Activated CD4-positive, alpha-beta T cell treated with anti-CD3 and anti-CD28 coated beads, Interleukin-2, amount 50 U/mL, for 24 hours (primary cell): ENCODE measurements around the gene EIF3I.

Experiments
- DNase-seq, 2 donors: peaks; one replicate each; pipeline ENCODE4 v3.0.0-alpha.2; 2020; ENCODE audit warnings: low read depth in 1 of 2, low spot score in 1 of 2

The EIF3I gene

GRCh38 chr1:32198237-32199042 is 23.8 kb upstream of the EIF3I start:
- no peak for DNase-seq

- no peak for DNase-seq
These were observed 23.0 kb upstream of the EIF3I start for GRCh38 chr1:32199043-32199716.

DNA sequence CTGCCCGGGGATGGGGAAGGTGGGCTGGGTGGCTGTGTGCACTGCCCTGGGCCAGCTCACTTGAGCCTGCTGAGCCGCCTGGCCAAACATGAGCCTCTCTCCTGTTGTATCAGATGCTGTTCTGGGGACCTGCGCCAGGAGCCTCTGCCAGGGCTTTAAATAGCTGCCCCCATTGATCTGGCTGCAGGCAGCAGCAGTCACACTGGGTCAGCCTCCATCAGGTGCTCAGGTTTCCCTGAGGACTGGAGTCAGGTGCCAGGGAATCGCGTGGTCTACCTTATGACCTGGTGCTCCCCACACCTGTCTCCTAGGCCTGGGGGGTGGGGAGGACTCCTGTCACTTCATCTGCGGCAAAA is 22.5 kb upstream of the EIF3I start:
- no peak for DNase-seq

GRCh38 chr1:32200226-32201010 is 21.8 kb upstream of the EIF3I start, which contains the start of gene CCDC28B:
CCDC28B (plus strand) TSS chr1:32200595; CDS start chr1:32201936, 1,341 bp downstream.
- DNase-seq = peak in 1 of 2 donors; percentile 34

DNA sequence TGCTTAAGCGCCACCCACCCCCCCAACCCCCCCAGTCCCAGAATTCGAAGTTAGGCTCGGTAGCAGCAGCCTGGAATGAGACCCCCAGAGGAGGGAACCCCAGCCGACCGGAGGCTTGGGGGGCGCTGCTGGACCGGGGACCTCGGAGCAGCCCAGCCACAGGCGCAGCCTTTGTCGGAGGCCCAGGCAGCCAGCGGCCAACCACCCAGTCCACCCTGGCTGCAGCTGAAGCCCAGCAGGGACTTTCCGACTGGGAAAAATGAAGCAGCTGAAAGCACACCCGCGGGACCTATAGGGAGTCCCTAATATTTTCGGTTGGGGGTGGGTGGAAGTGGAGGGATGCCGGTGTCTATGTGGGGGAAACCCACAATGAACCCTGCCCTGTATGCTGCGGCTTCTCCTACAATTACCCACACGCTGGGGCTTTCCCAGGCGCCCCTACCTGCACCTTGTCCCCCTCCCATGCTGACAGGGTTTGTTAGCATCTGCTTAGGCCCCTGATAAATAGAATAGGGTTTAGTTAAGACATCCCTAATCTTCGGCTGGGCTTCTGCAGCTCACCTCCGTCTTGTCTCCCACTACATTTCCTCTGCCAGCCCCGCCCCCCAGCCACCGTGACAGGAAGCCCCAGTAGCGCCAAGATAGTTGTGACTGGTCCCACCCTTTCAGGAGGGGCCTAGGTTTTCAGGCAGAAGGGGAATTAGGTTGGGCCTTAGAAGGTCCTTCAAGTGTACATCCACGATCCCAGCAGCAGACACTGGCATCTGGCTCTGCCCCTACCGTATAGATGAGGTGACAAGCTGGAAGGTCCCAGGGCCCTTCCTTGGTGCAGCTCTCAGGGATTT is 21.0 kb upstream of the EIF3I start:
- DNase-seq = peak in 1 of 2 donors; percentile 70

DNA sequence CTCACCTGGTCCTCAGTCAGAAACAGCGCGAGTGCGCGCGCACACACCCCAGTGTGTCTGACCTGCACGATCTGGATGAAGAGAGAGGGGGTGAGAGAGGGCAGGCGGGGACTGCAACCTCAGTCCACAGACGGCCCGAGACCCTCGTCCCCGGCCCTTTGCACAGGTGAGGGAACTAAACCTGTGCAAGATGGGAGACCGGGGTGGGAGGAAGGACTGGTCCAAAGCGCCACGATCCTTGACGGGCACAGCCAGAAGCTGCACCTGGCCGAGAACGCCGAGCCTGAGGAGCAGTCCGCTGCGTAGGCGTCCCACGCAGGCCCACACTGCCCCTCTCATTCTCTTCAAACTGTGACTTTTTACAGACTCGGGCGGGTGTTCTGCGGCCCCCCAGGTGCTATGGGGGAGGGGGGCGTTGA is 17.3 kb upstream of the EIF3I start:
- no peak for DNase-seq

- DNase-seq = peak; percentile 61 to 76
These were observed 16.5 kb upstream of the EIF3I start, which contains the start of gene IQCC for GRCh38 chr1:32205401-32206370. IQCC (plus strand) TSS chr1:32205671; CDS start chr1:32205682, 11 bp downstream.

DNA sequence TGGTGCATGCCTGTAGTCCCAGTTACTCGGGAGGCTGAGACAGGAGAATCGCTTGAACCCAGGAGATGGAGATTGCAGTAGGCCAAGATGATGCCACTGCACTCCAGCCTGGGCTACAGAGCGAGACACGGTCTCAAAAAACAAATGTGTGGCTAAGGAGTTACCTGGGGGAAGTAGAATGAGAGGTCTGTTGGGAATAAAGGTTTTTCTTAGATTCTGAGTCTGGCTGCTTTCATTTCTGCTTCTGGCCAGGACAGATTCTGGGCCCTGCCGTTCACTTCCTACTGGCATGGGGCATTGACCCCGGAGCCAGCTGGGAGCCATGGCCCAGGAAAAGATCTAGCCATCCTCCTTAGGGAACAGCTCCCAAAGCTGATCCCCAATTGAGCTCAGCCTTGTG is 13.7 kb upstream of the EIF3I start:
- no peak for DNase-seq

GRCh38 chr1:32208891-32209328 is 13.3 kb upstream of the EIF3I start, which contains the start of gene DCDC2B:
DCDC2B (plus strand) TSS chr1:32209089; CDS start chr1:32209094, 5 bp downstream.
- DNase-seq = no peak

GRCh38 chr1:32215629-32216480 is 6.4 kb upstream of the EIF3I start:
- peak in 1 of 2 donors; percentile 55 for DNase-seq

GRCh38 chr1:32216566-32216965 is 5.6 kb upstream of the EIF3I start:
- DNase-seq = no peak

DNA sequence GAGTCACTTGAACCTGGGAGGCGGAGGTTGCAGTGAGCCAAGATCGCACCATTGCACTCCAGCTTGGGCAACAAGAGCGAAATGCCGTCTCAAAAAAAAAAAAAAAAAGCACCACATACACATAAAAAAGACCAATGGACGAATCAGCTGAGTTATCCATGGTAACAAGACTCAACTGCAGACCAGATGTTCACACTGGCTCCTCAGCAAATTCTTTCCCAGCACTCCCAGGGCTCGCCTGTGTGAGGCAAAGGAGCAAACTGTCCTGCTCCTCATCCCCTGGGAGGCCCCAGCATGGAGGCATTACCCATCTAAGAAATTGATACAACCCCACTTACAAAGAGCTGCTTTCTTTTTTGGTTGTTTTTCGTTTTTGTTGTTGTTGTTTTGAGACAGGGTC is 3.2 kb upstream of the EIF3I start:
- no peak for DNase-seq

- DNase-seq = no peak
These were observed 1.2 kb upstream of the EIF3I start for GRCh38 chr1:32220746-32221580.

GRCh38 chr1:32221581-32221979 is 627 bp upstream of the EIF3I start:
- DNase-seq = no peak

- DNase-seq = no peak
These were observed 1.5 kb downstream of the EIF3I start for GRCh38 chr1:32223683-32224082.

DNA sequence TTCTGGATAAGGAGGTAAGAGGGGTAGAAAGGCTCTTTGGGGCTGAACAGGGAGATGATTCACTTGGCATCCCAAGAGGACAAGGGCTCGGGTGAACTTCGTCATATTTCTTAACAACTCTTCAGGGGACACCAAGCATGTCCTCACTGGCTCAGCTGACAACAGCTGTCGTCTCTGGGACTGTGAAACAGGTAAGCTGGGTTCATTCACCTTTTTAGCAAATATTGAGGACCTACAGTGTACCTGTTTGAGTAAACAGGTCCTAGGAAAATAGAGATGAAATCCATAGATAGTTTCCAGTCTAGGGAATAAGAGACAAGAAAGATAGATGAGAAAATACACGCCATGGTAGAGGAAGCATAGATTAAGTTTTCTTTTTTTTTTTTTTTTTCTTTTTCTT is 2.1 kb downstream of the EIF3I start:
- no peak for DNase-seq

GRCh38 chr1:32228771-32229170 is 6.6 kb downstream of the EIF3I start:
- DNase-seq = no peak
